HepG2 (cell line): ENCODE measurements around the gene CAMSAP2. TPM values are rescaled to one million over a fixed set of nuclear protein-coding genes. Genes with fewer than 3 reads are reported as not detected.

Source experiments
- ATAC-seq: fragments of 200-7000 bp; cut with Tn5 transposase; 3 replicates; pipeline ENCODE4 v1.9.1; 2020; ENCODE audit warnings: mild to moderate bottlenecking, moderate library complexity
- BruUV-seq: library from RNA; stranded (reverse); fragments of 400-500 nt; replicated peaks from 2 replicates; lab custom pipeline; 2021; lab: Mats Ljungman, UMichigan
- CTCF ChIA-PET: fragments of 300-600 bp; formaldehyde crosslinking; extraction: SDS; loops from one replicate; lab custom pipeline; 2021; ENCODE audit warnings: low total read pairs, inconsistent platforms, low intra/inter-chr PET ratio; lab: Yijun Ruan, JAX
- POLR2A ChIA-PET: fragments of 350-600 bp; sonication (Branson Sonifier 250); formaldehyde crosslinking; loops from one replicate; lab custom pipeline; 2020; ENCODE audit warnings: antibody characterized with exemption, inconsistent platforms; lab: Yijun Ruan, JAX
- DNase-seq: peaks from one replicate; pipeline ENCODE4 v3.0.0-alpha.2; 2015; ENCODE audit warnings: low spot score
- FAIRE-seq: peaks from 3 replicates; lab custom pipeline; 2011; peaks lifted over from hg19 to GRCh38; lab: Jason Lieb, UNC
- H2AFZ ChIP-seq: one replicate; pipeline ENCODE4 v1.6.1; 2011; ENCODE audit warnings: low read length, inconsistent platforms
- H3K27ac ChIP-seq: fragments of 300-600 bp; 3 replicates; pipeline ENCODE4 v1.8.0; 2011; ENCODE audit warnings: mixed run types, mild to moderate bottlenecking, mixed read lengths, low read length, inconsistent platforms; ENCODE audit not compliant: insufficient read depth; ENCODE audit errors: extremely low read length
- H3K27me3 ChIP-seq, 2 experiments: fragments of 200-600 bp in 1 of 2; 2 replicates in 1 of 2; 3 replicates in 1 of 2; pipeline versions ENCODE4 v1.6.0 to v1.8.0; 2011; ENCODE audit warnings: low read length in 2 of 2, mild to moderate bottlenecking in 2 of 2, moderate library complexity in 2 of 2, inconsistent platforms in 1 of 2; ENCODE audit not compliant: insufficient read depth in 2 of 2, control insufficient read depth in 1 of 2
- H3K36me3 ChIP-seq, 2 experiments: fragments of 200-600 bp in 1 of 2; replicated peaks in 1 of 2; 2 replicates in 1 of 2; 3 replicates in 1 of 2; pipeline versions ENCODE4 v1.5.1 to v1.8.0; 2011; ENCODE audit warnings: low read length in 2 of 2, inconsistent platforms in 1 of 2; ENCODE audit not compliant: insufficient read depth in 2 of 2, control insufficient read depth in 1 of 2
- H3K4me1 ChIP-seq: 2 replicates; pipeline ENCODE4 v1.5.1; 2012; ENCODE audit warnings: low read length, inconsistent platforms; ENCODE audit not compliant: insufficient read depth
- H3K4me2 ChIP-seq: 2 replicates; pipeline ENCODE4 v1.6.0; 2011; ENCODE audit warnings: low read depth, low read length, inconsistent platforms
- H3K4me3 ChIP-seq, 3 experiments: fragments of 200-600 bp in 1 of 3; sonication (generic), shearing (Covaris generic) in 1 of 3; replicated peaks in 1 of 3; 2 replicates each; pipeline ENCODE4 v1.5.1; 2011 to 2016; ENCODE audit warnings: low read length in 3 of 3, inconsistent platforms in 2 of 3, low read depth in 2 of 3, mild to moderate bottlenecking in 2 of 3, control low read depth in 1 of 3, mixed read lengths in 1 of 3; ENCODE audit not compliant: insufficient read depth in 1 of 3
- H3K79me2 ChIP-seq: one replicate; pipeline ENCODE4 v1.6.1; 2011; ENCODE audit warnings: low read length, inconsistent platforms; ENCODE audit not compliant: insufficient read depth
- H3K9ac ChIP-seq: 2 replicates; pipeline ENCODE4 v1.6.0; 2011; ENCODE audit warnings: mild to moderate bottlenecking, low read depth, low read length, inconsistent platforms; ENCODE audit not compliant: insufficient read depth
- H3K9me3 ChIP-seq: 2 replicates; pipeline ENCODE4 v1.5.1; 2012; ENCODE audit warnings: mild to moderate bottlenecking, low read length
- H4K20me1 ChIP-seq: 2 replicates; pipeline ENCODE4 v1.6.0; 2011; ENCODE audit warnings: inconsistent platforms, mild to moderate bottlenecking, low read length, moderate library complexity; ENCODE audit not compliant: insufficient read depth
- ARID2 ChIP-seq: sonication (generic); formaldehyde crosslinking; IDR thresholded peaks from 2 replicates; pipeline ENCODE4 v1.8.1; 2022; ENCODE audit warnings: mild to moderate bottlenecking, missing genetic modification reagents, borderline replicate concordance
- ATRX ChIP-seq: sonication (generic); formaldehyde crosslinking; IDR thresholded peaks from 2 replicates; pipeline ENCODE4 v1.4.0; 2020; ENCODE audit warnings: missing genetic modification reagents, borderline replicate concordance
- HNRNPH1 ChIP-seq: fragments of 200-400 bp; formaldehyde crosslinking; optimal IDR thresholded peaks from 2 replicates; pipeline ENCODE3; 2017; ENCODE audit warnings: mild to moderate bottlenecking, low read depth, low read length
- HNRNPL ChIP-seq: fragments of 200-400 bp; formaldehyde crosslinking; IDR thresholded peaks from 2 replicates; pipeline ENCODE4 v1.6.1; 2017; ENCODE audit warnings: mild to moderate bottlenecking, low read depth, low read length
- JUND ChIP-seq: sonication (generic); formaldehyde crosslinking; IDR thresholded peaks from 2 replicates; pipeline ENCODE4 v1.8.0; 2022; ENCODE audit warnings: mild to moderate bottlenecking, missing genetic modification reagents
- MATR3 ChIP-seq: sonication (generic); formaldehyde crosslinking; IDR thresholded peaks from 2 replicates; pipeline ENCODE4 v1.4.0; 2020; ENCODE audit warnings: missing genetic modification reagents
- PAWR ChIP-seq: sonication (generic); formaldehyde crosslinking; IDR thresholded peaks from 2 replicates; pipeline ENCODE4 v1.4.0; 2020; ENCODE audit warnings: missing genetic modification reagents, mild to moderate bottlenecking, borderline replicate concordance
- POLR2A ChIP-seq, 2 experiments: IDR thresholded peaks; 2 replicates each; pipeline ENCODE4 v1.6.1; 2011; ENCODE audit warnings: low read depth in 2 of 2, low read length in 2 of 2, mild to moderate bottlenecking in 1 of 2, moderate library complexity in 1 of 2; ENCODE audit not compliant: insufficient read depth in 1 of 2
- RNF2 ChIP-seq: fragments of 450-650 bp; conservative IDR thresholded peaks from 2 replicates; pipeline ENCODE4 v1.6.1; 2016; ENCODE audit warnings: low read depth
- TIGD3 ChIP-seq: sonication (generic); formaldehyde crosslinking; IDR thresholded peaks from 2 replicates; pipeline ENCODE4 v1.5.1; 2020; ENCODE audit warnings: mild to moderate bottlenecking, missing genetic modification reagents, borderline replicate concordance
- ZC3H4 ChIP-seq: sonication (generic); formaldehyde crosslinking; IDR thresholded peaks from 2 replicates; pipeline ENCODE4 v1.4.0; 2020; ENCODE audit warnings: missing genetic modification reagents, borderline replicate concordance
- ZFAT ChIP-seq: sonication (generic); formaldehyde crosslinking; conservative IDR thresholded peaks from 2 replicates; pipeline ENCODE4 v1.8.1; 2023; ENCODE audit warnings: missing genetic modification reagents, inconsistent platforms
- ZFP82 ChIP-seq: sonication (generic); formaldehyde crosslinking; IDR thresholded peaks from 2 replicates; pipeline ENCODE4 v1.5.1; 2020; ENCODE audit warnings: mild to moderate bottlenecking, missing genetic modification reagents, borderline replicate concordance
- ZNF160 ChIP-seq: sonication (generic); formaldehyde crosslinking; IDR thresholded peaks from 2 replicates; pipeline ENCODE4 v1.8.0; 2022; ENCODE audit warnings: mild to moderate bottlenecking, inconsistent platforms, missing genetic modification reagents
- ZNF235 ChIP-seq: sonication (generic); formaldehyde crosslinking; IDR thresholded peaks from 2 replicates; pipeline ENCODE4 v1.8.1; 2023; ENCODE audit warnings: mild to moderate bottlenecking, missing genetic modification reagents, borderline replicate concordance
- ZNF605 ChIP-seq: sonication (generic); formaldehyde crosslinking; IDR thresholded peaks from 2 replicates; pipeline ENCODE4 v1.8.0; 2022; ENCODE audit warnings: mild to moderate bottlenecking, missing genetic modification reagents
- ZZZ3 ChIP-seq: sonication (generic); formaldehyde crosslinking; IDR thresholded peaks from 2 replicates; pipeline ENCODE4 v1.4.0; 2020; ENCODE audit warnings: missing genetic modification reagents, mild to moderate bottlenecking, borderline replicate concordance
- WGBS: methylation state at CpG from one replicate; pipeline ENCODE4 v1.1.6; 2017; ENCODE audit warnings: low lambda C conversion rate; 5-methylcytosine and 5-hydroxymethylcytosine counted together
- in situ Hi-C: cut with HindIII; loops from 2 replicates; pipeline ENCODE4 v1.10.0; 2017; ENCODE audit warnings: low pct_unique_long_range_greater_than_20kb; ENCODE audit not compliant: extremely low pct_ligation_motif_present
- intact Hi-C: fragments of 100-400 bp; cut with micrococcal nuclease; formaldehyde crosslinking; loops from one replicate; pipeline ENCODE4 v1.10.0; 2022; ENCODE audit not compliant: unreplicated experiment
- polyA plus RNA-seq, 8 experiments: library from polyadenylated mRNA; depleted of rRNA in 3 of 8; stranded (reverse) in 7 of 8; unstranded in 1 of 8; fragments of >200 nt; fragmentation: Illumina TruSeq in 4 of 8; extraction: Trizol in 4 of 8; gene quantifications; 2 replicates each; pipeline versions ENCODE4 v1.2.1 to v1.2.3, GENCODE V29; 2011 to 2016; ENCODE audit warnings: low read depth in 4 of 8, missing spikeins in 1 of 8, mixed read lengths in 1 of 8; ENCODE audit not compliant: insufficient read depth in 1 of 8
- total RNA-seq, 5 experiments: library from RNA; depleted of rRNA; stranded (reverse); fragments of >200 nt; fragmentation: Illumina TruSeq; extraction: Trizol; gene quantifications; 2 replicates each; pipeline ENCODE4 v1.2.3, GENCODE V29; 2016; ENCODE audit warnings: low read depth in 1 of 5

The CAMSAP2 gene
- total and polyA plus RNA-seq, 2 of the 13 experiments (the other 11 are each of a cell fraction or from before 2014, with no cell fraction given): 3.4 to 8.2 TPM

- ATAC-seq: no peak
- FAIRE-seq: no peak
- Histone ChIP-seq H3K4me2 (no peak overlapping the region), H4K20me1 (no peaks in the 10 kb centered on the region), H2AFZ (no peak overlapping the region), H3K36me3 (peaks cover 0 to 1% of the 10 kb centered on the region in 2 experiments; a peak in 2 of 5 replicates), H3K79me2 (no peaks in the 10 kb centered on the region), H3K9ac (no peak overlapping the region), H3K9me3 (no peaks in the 10 kb centered on the region), H3K4me1 (no peaks in the 10 kb centered on the region), H3K27ac (no peak overlapping the region), H3K27me3 (no peaks in the 10 kb centered on the region), H3K4me3 (no peak overlapping the region)
- in situ Hi-C loops: no loop called here
- 94% methylated on average over 3 of the region's 3 CpGs for WGBS
- TF ChIP-seq TIGD3 (no peak), ZFAT (CRISPR knock-in tag) (no peak), MATR3 (CRISPR knock-in tag) (no peak), HNRNPL (no peak), POLR2A (IDR thresholded peaks at IDR 0.05; ENCODE audit: insufficient read depth in 1 of 2, low read depth in 2 of 2, low read length in 2 of 2) (no peak), ZNF605 (no peak), ZC3H4 (CRISPR knock-in tag) (no peak), ZNF160 (CRISPR knock-in tag) (no peak), ZNF235 (no peak), RNF2 (no peak), ARID2 (CRISPR knock-in tag) (no peak), HNRNPH1 (no peak), ZFP82 (CRISPR knock-in tag) (no peak), ZZZ3 (CRISPR knock-in tag) (no peak), PAWR (no peak), JUND (no peak), ATRX (no peak)
- POLR2A ChIA-PET: no interaction called here
- no TSS peak for BruUV-seq
- DNase-seq: no peak
- CTCF ChIA-PET: no interaction called here
- intact Hi-C loops: no loop called here
These were observed 97.5 kb downstream of the CAMSAP2 start for GRCh38 chr1:200836213-200836612.
